Mononuclear cell (primary cell): ENCODE results near the gene AP1G2. TPM values are rescaled to one million over a fixed set of nuclear protein-coding genes. Genes with fewer than 3 reads are reported as not detected.

Source experiments
- H3K27me3 ChIP-seq: 2 replicates; pipeline ENCODE4 v1.6.0; 2011; ENCODE audit warnings: low read length, control low read depth; ENCODE audit not compliant: insufficient read depth
- H3K4me1 ChIP-seq: 2 replicates; pipeline ENCODE4 v1.5.1; 2011; ENCODE audit warnings: mild to moderate bottlenecking, low read length, control low read depth; ENCODE audit not compliant: insufficient read depth
- H3K4me3 ChIP-seq: 2 replicates; pipeline ENCODE4 v1.5.1; 2011; ENCODE audit warnings: mild to moderate bottlenecking, low read length, moderate library complexity
- H3K9me3 ChIP-seq: 2 replicates; pipeline ENCODE4 v1.5.1; 2011; ENCODE audit warnings: low read depth, mild to moderate bottlenecking, control low read depth, low read length
- total RNA-seq: library from RNA; depleted of rRNA; stranded (reverse); fragments of >200 nt; gene quantifications from one replicate; pipeline ENCODE4 v1.2.3, GENCODE V29; 2012

Gene AP1G2
- total RNA-seq, 1 donor, result 53.1 TPM

- Histone ChIP-seq H3K9me3 (no peaks in the 10 kb centered on the region), H3K4me1 (peaks cover 3% of the 10 kb centered on the region), H3K4me3 (no peak overlapping the region), H3K27me3 (no peaks in the 10 kb centered on the region)
Measured at GRCh38 chr14:23517650-23518326, 49.8 kb downstream of the AP1G2 start.

GRCh38 chr14:23514644-23514957 lies 53.0 kb downstream of the AP1G2 start:
- Histone ChIP-seq H3K4me3 (no peak overlapping the region), H3K27me3 (no peaks in the 10 kb centered on the region), H3K9me3 (no peaks in the 10 kb centered on the region), H3K4me1 (no peaks in the 10 kb centered on the region)

GRCh38 chr14:23513818-23514643 lies 53.6 kb downstream of the AP1G2 start:
- Histone ChIP-seq H3K4me1 (no peaks in the 10 kb centered on the region), H3K4me3 (no peak overlapping the region), H3K9me3 (no peaks in the 10 kb centered on the region), H3K27me3 (no peaks in the 10 kb centered on the region)

GRCh38 chr14:23513005-23513817 lies 54.4 kb downstream of the AP1G2 start:
- H3K27me3 ChIP-seq, result no peaks in the 10 kb centered on the region
- no peaks in the 10 kb centered on the region for H3K4me1 ChIP-seq
- H3K4me3 ChIP-seq, result no peak overlapping the region
- no peaks in the 10 kb centered on the region for H3K9me3 ChIP-seq

- no peak overlapping the region for H3K4me3 ChIP-seq
Measured at GRCh38 chr14:23512156-23512555, 55.4 kb downstream of the AP1G2 start.

More at GRCh38 chr14:23512156-23512555, 55.4 kb downstream of the AP1G2 start:
- Histone ChIP-seq H3K9me3 (no peaks in the 10 kb centered on the region), H3K27me3 (no peaks in the 10 kb centered on the region), H3K4me1 (no peaks in the 10 kb centered on the region)

Other genes starting within 250 kb of the AP1G2 start
- 51.0 TPM for gene PABPN1, start 246.3 kb downstream of the AP1G2 start, total RNA-seq
- gene SLC22A17, start 214.9 kb downstream of the AP1G2 start, total RNA-seq, result 5.6 TPM
- not detected for gene EFS, start 202.6 kb downstream of the AP1G2 start, total RNA-seq
- not detected for gene IL25, start 195.0 kb downstream of the AP1G2 start, total RNA-seq
- 22.0 TPM for gene CMTM5, start 190.7 kb downstream of the AP1G2 start, total RNA-seq
- not detected for gene MYH6, start 159.5 kb downstream of the AP1G2 start, total RNA-seq
- gene MYH7, start 132.1 kb downstream of the AP1G2 start, total RNA-seq, result not detected
- 92.7 TPM for gene NGDN, start 98.1 kb downstream of the AP1G2 start, total RNA-seq
- gene ZFHX2, start 16.0 kb downstream of the AP1G2 start, total RNA-seq, result under 0.01 TPM
- gene THTPA, start 11.5 kb downstream of the AP1G2 start, total RNA-seq, result 11.5 TPM
- gene JPH4, start 11.0 kb upstream of the AP1G2 start, total RNA-seq, result not detected
- gene DHRS2, start 68.6 kb upstream of the AP1G2 start, total RNA-seq, result not detected